Mesangial cell (primary cell): ENCODE results near the gene RPF1. TPM values are rescaled to one million over a fixed set of nuclear protein-coding genes. Genes with fewer than 3 reads are reported as not detected.

Experiments used
- total RNA-seq: library from RNA; depleted of rRNA; stranded (reverse); fragments of >200 nt; gene quantifications from 2 replicates; pipeline ENCODE4 v1.2.3, GENCODE V29; 2015

Gene RPF1
- total RNA-seq: 17.9 and 37.5 TPM in 2 replicates

GRCh38 chr1:84478876-84479868 is at the start of gene RPF1:
TSS of gene RPF1 (plus strand) at chr1:84479266. CDS start at chr1:84479282, 16 bp downstream.

GRCh38 chr1:84506002-84506728 is 27.1 kb downstream of the RPF1 start, which contains the start of the genes GNG5 and SPATA1:
TSS of gene GNG5 (minus strand) at chr1:84506581. CDS start at chr1:84506091, 490 bp downstream.
TSS of gene SPATA1 (plus strand) at chr1:84506386. CDS start at chr1:84516360, 9,974 bp downstream.

Other genes with a start within 250 kb of the RPF1 start
- 0.49 and 1.4 TPM in 2 replicates for gene SAMD13, start 177.6 kb upstream of the RPF1 start, total RNA-seq
- gene DNASE2B, start 80.8 kb upstream of the RPF1 start, total RNA-seq: 0.16 TPM in 1 of 2 replicates, not detected in the other
- gene SPATA1, start 27.1 kb downstream of the RPF1 start, total RNA-seq: 1.6 and 2.1 TPM in 2 replicates
- gene GNG5, start 27.3 kb downstream of the RPF1 start, total RNA-seq: 141 and 144 TPM in 2 replicates
- gene CTBS, start 95.2 kb downstream of the RPF1 start, total RNA-seq: 5.5 and 7.2 TPM in 2 replicates
- gene SSX2IP, start 211.2 kb downstream of the RPF1 start, total RNA-seq: 3.7 and 4.2 TPM in 2 replicates